Measurements from ENCODE around the gene RGCC. TPM values are rescaled to one million over a fixed set of nuclear protein-coding genes. Genes with fewer than 3 reads are reported as not detected.

The RGCC gene
- total and polyA plus RNA-seq, 2 donors (not counting 3 experiments of a cell fraction or from before 2014, with no cell fraction given): 112 to 138 TPM

GRCh38 chr13:41413872-41414271 is 43.5 kb upstream of the RGCC start:
- Histone ChIP-seq H3K9me3 (replicated peaks; ENCODE audit: control insufficient read depth, insufficient read depth, low read length) (no peaks in the 10 kb centered on the region), H2AFZ (ENCODE audit: low read depth, low read length) (no peak overlapping the region), H3K4me3 (replicated peaks in 1 of 3; ENCODE audit: insufficient read depth in 1 of 3, low read depth in 1 of 3, low read length in 3 of 3) (no peak overlapping the region), H3K4me1 (ENCODE audit: control insufficient read depth, extremely low read depth, insufficient read depth, low read length) (no peaks in the 10 kb centered on the region), H3K79me2 (ENCODE audit: control insufficient read depth, insufficient read depth, low read length) (no peaks in the 10 kb centered on the region), H3K27ac (ENCODE audit: insufficient read depth, low read depth, low read length) (no peak overlapping the region), H3K27me3 (ENCODE audit: control insufficient read depth in 2 of 2, insufficient read depth in 2 of 2, low read length in 2 of 2) (peaks cover 0 to 3% of the 10 kb centered on the region in 2 experiments), H3K36me3 (ENCODE audit: control insufficient read depth in 2 of 2, extremely low read depth in 1 of 2, insufficient read depth in 2 of 2, low read length in 2 of 2) (no peaks in the 10 kb centered on the region), H3K9me1 (replicated peaks; ENCODE audit: control insufficient read depth, extremely low read depth, insufficient read depth, low read length) (no peaks in the 10 kb centered on the region), H3K9ac (replicated peaks; ENCODE audit: extremely low read depth, insufficient read depth, low read length) (no peak overlapping the region), H4K20me1 (replicated peaks; ENCODE audit: control insufficient read depth, extremely low read depth, insufficient read depth, low read length) (no peaks in the 10 kb centered on the region), H3K4me2 (ENCODE audit: insufficient read depth, low read length) (no peak overlapping the region)
- ChIA-PET CTCF (interaction anchor here (0.7 kb wide), 1 partner anchor 239 kb away, joined by 3 read pairs; no protein-coding TSS in a partner anchor), POLR2A (no interaction called here)
- dilution Hi-C loops (cut with MboI; ENCODE audit: extremely low pct_ligation_motif_present, low sequenced_read_pairs): no loop called here
- FAIRE-seq (no peak), DNase-seq (ENCODE audit: low read depth, low spot score) (no peak)
- intact Hi-C loops (cut with micrococcal nuclease): no loop called here
- TF ChIP-seq POLR2AphosphoS5 (IDR thresholded peaks at IDR 0.05; ENCODE audit: insufficient read depth, low read depth, low read length): no peak
- TF ChIP-seq CTCF (IDR thresholded peaks at IDR 0.05; ENCODE audit: extremely low read depth in 1 of 2, insufficient read depth in 1 of 2, low read depth in 1 of 2, low read length in 2 of 2): no peak
- TF ChIP-seq EZH2 (IDR thresholded peaks at IDR 0.05; ENCODE audit: borderline replicate concordance, low read depth, low read length, severe bottlenecking): no peak
- TF ChIP-seq JUN (IDR thresholded peaks at IDR 0.05; ENCODE audit: borderline replicate concordance, insufficient read depth, insufficient read length, low read depth): no peak
- TF ChIP-seq MAX (IDR thresholded peaks at IDR 0.05; ENCODE audit: insufficient read depth, insufficient read length): no peak
- TF ChIP-seq POLR2A (IDR thresholded peaks at IDR 0.05; ENCODE audit: low read depth, low read length): no peak
- TF ChIP-seq FOS (IDR thresholded peaks at IDR 0.05; ENCODE audit: borderline replicate concordance, insufficient read depth, low read length): no peak
- TF ChIP-seq MYC (IDR thresholded peaks at IDR 0.05; ENCODE audit: low read depth, low read length): no peak
- no peak for TF ChIP-seq GATA2 (IDR thresholded peaks at IDR 0.05; ENCODE audit: insufficient read depth, insufficient read length, low read depth, low read length)
- no TSS peak for BruUV-seq (replicated peaks)
